K562 (cell line): ENCODE results near the gene ZMYND8. TPM values are rescaled to one million over a fixed set of nuclear protein-coding genes. Genes with fewer than 3 reads are reported as not detected.

Source experiments
- ATAC-seq: fragments of 200-7000 bp; cut with Tn5 transposase; 3 replicates; pipeline ENCODE4 v1.9.1; 2020; ENCODE audit warnings: moderate library complexity
- BruUV-seq: library from RNA; stranded (reverse); fragments of 400-500 nt; replicated peaks from 2 replicates; lab custom pipeline; 2021; lab: Mats Ljungman, UMichigan
- CTCF ChIA-PET: fragments of 300-600 bp; formaldehyde crosslinking; extraction: SDS; loops from one replicate; lab custom pipeline; 2021; ENCODE audit warnings: low intra/inter-chr PET ratio; lab: Yijun Ruan, JAX
- POLR2A ChIA-PET: fragments of 300-600, 350-650 bp; sonication (Branson Sonifier 250); formaldehyde crosslinking; extraction: SDS; loops from one replicate; lab custom pipeline; 2021; ENCODE audit warnings: antibody characterized with exemption, inconsistent platforms; lab: Yijun Ruan, JAX
- DNase-seq, 4 experiments: peaks; one replicate each; pipeline versions ENCODE4 v3.0.0 to v3.0.0-alpha.2; 2011 to 2018; ENCODE audit warnings: low spot score in 3 of 4, mixed read lengths in 3 of 4; ENCODE audit errors: extremely low read depth in 1 of 4
- FAIRE-seq: peaks from 2 replicates; lab custom pipeline; 2011; peaks lifted over from hg19 to GRCh38; lab: Jason Lieb, UNC
- H2AFZ ChIP-seq: 2 replicates; pipeline ENCODE4 v1.6.0; 2011; ENCODE audit warnings: low read depth, low read length, control low read depth, inconsistent platforms
- H3K27ac ChIP-seq: fragments of 200-600 bp; 3 replicates; pipeline ENCODE4 v1.8.0; 2011; ENCODE audit warnings: low read depth, mild to moderate bottlenecking, control low read depth, inconsistent platforms, low read length, moderate library complexity, mixed read lengths; ENCODE audit errors: extremely low read depth
- H3K27me3 ChIP-seq, 2 experiments: fragments of 300-600 bp in 1 of 2; 2 replicates in 1 of 2; 3 replicates in 1 of 2; pipeline versions ENCODE4 v1.6.0 to v1.8.0; 2011; ENCODE audit warnings: inconsistent platforms in 2 of 2, low read length in 2 of 2, mild to moderate bottlenecking in 1 of 2, mixed read lengths in 1 of 2, moderate library complexity in 1 of 2; ENCODE audit not compliant: control insufficient read depth in 2 of 2, insufficient read depth in 2 of 2
- H3K36me3 ChIP-seq: fragments of 300-600 bp; 3 replicates; pipeline ENCODE4 v1.8.0; 2011; ENCODE audit warnings: mild to moderate bottlenecking, low read length, inconsistent platforms; ENCODE audit not compliant: control insufficient read depth, insufficient read depth
- H3K4me1 ChIP-seq, 2 experiments: fragments of 200-600 bp in 1 of 2; replicated peaks in 1 of 2; 2 replicates in 1 of 2; 3 replicates in 1 of 2; pipeline versions ENCODE4 v1.5.1 to v1.8.0; 2011; ENCODE audit warnings: inconsistent platforms in 2 of 2, low read length in 2 of 2, mild to moderate bottlenecking in 1 of 2, mixed read lengths in 1 of 2, moderate library complexity in 1 of 2; ENCODE audit not compliant: control insufficient read depth in 2 of 2, insufficient read depth in 2 of 2
- H3K4me2 ChIP-seq: 2 replicates; pipeline ENCODE4 v1.6.1; 2011; ENCODE audit warnings: low read length, control low read depth, inconsistent platforms, mixed read lengths; ENCODE audit not compliant: insufficient read depth
- H3K4me3 ChIP-seq: fragments of 200-600 bp; sonication (generic), shearing (Covaris generic); 2 replicates; pipeline ENCODE4 v1.5.1; 2016; ENCODE audit warnings: control low read depth, inconsistent platforms
- H3K79me2 ChIP-seq: fragments of 200-600 bp; 3 replicates; pipeline ENCODE4 v1.8.0; 2011; ENCODE audit warnings: low read length, inconsistent platforms; ENCODE audit not compliant: control insufficient read depth, insufficient read depth
- H3K9ac ChIP-seq, 2 experiments: 2 replicates each; pipeline versions ENCODE4 v1.6.0 to v1.6.1; 2011; ENCODE audit warnings: low read depth in 2 of 2, low read length in 2 of 2, control low read depth in 1 of 2, inconsistent platforms in 1 of 2, mild to moderate bottlenecking in 1 of 2, mixed read lengths in 1 of 2; ENCODE audit not compliant: insufficient read depth in 1 of 2
- H3K9me1 ChIP-seq: one replicate; pipeline ENCODE4 v1.6.0; 2011; ENCODE audit warnings: inconsistent platforms, mild to moderate bottlenecking, low read length, moderate library complexity; ENCODE audit not compliant: control insufficient read depth, insufficient read depth
- H3K9me3 ChIP-seq: replicated peaks from 2 replicates; pipeline ENCODE4 v1.5.1; 2011; ENCODE audit warnings: low read depth, low read length, inconsistent platforms; ENCODE audit not compliant: control insufficient read depth, insufficient read depth
- H4K20me1 ChIP-seq: replicated peaks from 2 replicates; pipeline ENCODE4 v1.6.1; 2011; ENCODE audit warnings: low read length, inconsistent platforms, mixed read lengths; ENCODE audit not compliant: control insufficient read depth, insufficient read depth
- ARID1B ChIP-seq: fragments of 450-650 bp; IDR thresholded peaks from 2 replicates; pipeline ENCODE4 v1.6.1; 2016; ENCODE audit warnings: antibody characterized with exemption, mild to moderate bottlenecking, inconsistent platforms
- ELF2 ChIP-seq: fragments of 250-450 bp; sonication (Bioruptor Pico); IDR thresholded peaks from 2 replicates; pipeline ENCODE4 v1.5.0; 2021; ENCODE audit warnings: mild to moderate bottlenecking
- FOXA1 ChIP-seq: fragments of 450-650 bp; IDR thresholded peaks from 2 replicates; pipeline ENCODE4 v1.6.1; 2016; ENCODE audit warnings: mild to moderate bottlenecking, borderline replicate concordance
- POLR2AphosphoS5 ChIP-seq: IDR thresholded peaks from 2 replicates; pipeline ENCODE4 v1.6.1; 2011; ENCODE audit warnings: mild to moderate bottlenecking, low read depth, low read length, moderate library complexity; ENCODE audit not compliant: control insufficient read depth, insufficient read depth
- SIN3A ChIP-seq, 2 experiments: fragments of 150-350 bp in 1 of 2; IDR thresholded peaks; 2 replicates each; pipeline ENCODE4 v1.6.1; 2011 to 2016; ENCODE audit warnings: borderline replicate concordance in 2 of 2, low read depth in 2 of 2, low read length in 2 of 2, mild to moderate bottlenecking in 2 of 2, moderate library complexity in 2 of 2; ENCODE audit not compliant: control insufficient read depth in 1 of 2
- SMARCB1 ChIP-seq: IDR thresholded peaks from 2 replicates; pipeline ENCODE4 v1.6.1; 2011; ENCODE audit warnings: improper control_type of control experiment, low read depth; ENCODE audit not compliant: insufficient read length
- SRSF9 ChIP-seq: fragments of 200-400 bp; formaldehyde crosslinking; IDR thresholded peaks from 2 replicates; pipeline ENCODE4 v1.6.1; 2017; ENCODE audit warnings: low read depth, low read length, borderline replicate concordance
- SUPT5H ChIP-seq: fragments of 450-650 bp; IDR thresholded peaks from 2 replicates; pipeline ENCODE4 v1.6.1; 2016
- ZNF175 ChIP-seq: fragments of 200-800 bp; sonication (Bioruptor generic); IDR thresholded peaks from 2 replicates; pipeline ENCODE4 v1.6.1; 2016; ENCODE audit warnings: low read depth, mild to moderate bottlenecking, missing genetic modification characterization, missing compliant biosample characterization
- ZNF76 ChIP-seq: fragments of 250-450 bp; sonication (Bioruptor Pico); IDR thresholded peaks from 2 replicates; pipeline ENCODE4 v1.4.0; 2020; ENCODE audit warnings: mild to moderate bottlenecking, moderate library complexity, borderline replicate concordance
- WGBS: fragments of 100-300 bp; shearing (Covaris generic); methylation state at CpG from one replicate; pipeline ENCODE4 v1.1.6; 2016; ENCODE audit warnings: low coverage, mixed read lengths; ENCODE audit not compliant: insufficient coverage; ENCODE audit errors: missing lambda C conversion rate; 5-methylcytosine and 5-hydroxymethylcytosine counted together
- in situ Hi-C: fragments of 300-500 bp; cut with MboI; formaldehyde crosslinking; loops from 4 replicates; pipeline ENCODE4 v1.15.0; 2018; ENCODE audit warnings: inconsistent platforms, mixed read lengths
- intact Hi-C: fragments of 100-400 bp; cut with micrococcal nuclease; formaldehyde crosslinking; loops from 2 replicates; pipeline ENCODE4 v1.14.2; 2022
- polyA plus RNA-seq, 8 experiments: library from polyadenylated mRNA; depleted of rRNA in 4 of 8; stranded (reverse) in 5 of 8; unstranded in 3 of 8; fragments of >200 nt; fragmentation: Nextera tagmentation in 2 of 8; fragmentation: Illumina TruSeq in 1 of 8; extraction: Ambion mirVana in 2 of 8; extraction: Trizol in 1 of 8; gene quantifications; 2 replicates each; pipeline versions ENCODE4 v1.2.1 to v1.2.3, GENCODE V29; 2011 to 2014; ENCODE audit warnings: inconsistent platforms in 1 of 8, missing spikeins in 1 of 8
- total RNA-seq, 7 experiments: library from RNA; depleted of rRNA in 6 of 7; stranded (reverse); fragments of >200 nt in 6 of 7; fragmentation: Illumina TruSeq in 2 of 7; extraction: Trizol in 2 of 7; gene quantifications; 2 replicates each; pipeline versions ENCODE4 v1.2.1 to v1.2.3, GENCODE V29; 2011 to 2021; ENCODE audit warnings: low replicate concordance in 1 of 7
- TF ChIP-seq, protein P1 (sequence below), 2 experiments: fragments of 450-650 bp; conservative IDR thresholded peaks; 2 replicates each; pipeline ENCODE4 v1.6.1; 2017; ENCODE audit warnings: mild to moderate bottlenecking in 2 of 2, moderate library complexity in 2 of 2
- TF ChIP-seq, protein P2 (sequence below), 3 experiments: fragments of 200-800 bp in 1 of 3; fragments of 250-450 bp in 1 of 3; fragments of 450-650 bp in 1 of 3; sonication (Bioruptor Pico) in 1 of 3; sonication (Bioruptor generic) in 1 of 3; formaldehyde crosslinking in 1 of 3; IDR thresholded peaks; 2 replicates each; pipeline versions ENCODE4 v1.6.1 to v1.8.0; 2016 to 2022; ENCODE audit warnings: mild to moderate bottlenecking in 2 of 3, missing genetic modification characterization in 2 of 3, missing compliant biosample characterization in 1 of 3, moderate library complexity in 1 of 3

ZMYND8 gene
- total and polyA plus RNA-seq, 9 of the 15 experiments (the other 6 are each of a cell fraction or from before 2014, with no cell fraction given), result 31.8 to 148 (median 71.9) TPM

DNA sequence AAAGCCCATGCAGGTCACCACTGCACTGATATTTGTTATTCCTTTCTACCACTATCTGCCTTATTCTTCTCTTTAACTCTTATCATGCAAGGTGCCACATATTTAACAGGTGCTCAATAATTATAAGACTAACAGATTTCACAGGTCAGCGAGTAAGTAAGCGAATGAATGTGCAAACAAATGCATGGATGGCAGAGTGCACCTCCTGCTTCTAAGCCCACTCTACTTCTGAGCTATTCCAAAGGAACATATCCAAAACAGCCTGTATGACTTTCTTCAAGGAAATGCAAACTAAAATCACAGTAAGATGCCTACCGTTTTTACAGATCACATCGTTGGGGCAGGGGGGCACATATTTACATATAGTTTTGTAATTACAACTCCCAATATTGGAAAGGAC, 71.3 kb downstream of the ZMYND8 start:
- Histone ChIP-seq H3K36me3 (peaks cover 99% of the 10 kb centered on the region), H3K27ac (no peak overlapping the region), H2AFZ (no peak overlapping the region), H3K79me2 (peaks cover 84% of the 10 kb centered on the region), H3K4me2 (no peak overlapping the region), H3K27me3 (no peaks in the 10 kb centered on the region), H3K4me3 (no peak overlapping the region), H3K9me1 (no peaks in the 10 kb centered on the region), H3K9ac (no peak overlapping the region), H3K9me3 (no peaks in the 10 kb centered on the region), H4K20me1 (peaks cover 13% of the 10 kb centered on the region), H3K4me1 (peaks cover 0 to 2% of the 10 kb centered on the region in 2 experiments; a peak in 1 of 5 replicates)
- DNase-seq, result no peak
- in situ Hi-C loops (loop anchor here (10.0 kb wide), 1 partner anchor 320 kb away; no protein-coding TSS in a partner anchor), intact Hi-C loops (no loop called here)
- ATAC-seq, result no peak
- POLR2A ChIA-PET, result interaction anchor here (1.0 to 2.7 kb wide), 3 partner anchors 11 to 43 kb away, joined by 3 to 9 read pairs (median 4); no protein-coding TSS in a partner anchor
- CTCF ChIA-PET, result no interaction called here
- TF ChIP-seq SUPT5H (peak; percentile 17; the same call in 1 of the 2 replicates), ELF2 (no peak), POLR2AphosphoS5 (peak; percentile 26; the same call in 1 of the 2 replicates), SIN3A (IDR thresholded peaks at IDR 0.05; ENCODE audit: borderline replicate concordance in 2 of 2, control insufficient read depth in 1 of 2, low read depth in 2 of 2, low read length in 2 of 2) (no peak), SRSF9 (no peak), ZNF175 (CRISPR knock-in tag) (no peak), ARID1B (no peak), ZNF76 (CRISPR knock-in tag) (no peak), SMARCB1 (no peak), FOXA1 (no peak)
- TF ChIP-seq, protein P1, sequence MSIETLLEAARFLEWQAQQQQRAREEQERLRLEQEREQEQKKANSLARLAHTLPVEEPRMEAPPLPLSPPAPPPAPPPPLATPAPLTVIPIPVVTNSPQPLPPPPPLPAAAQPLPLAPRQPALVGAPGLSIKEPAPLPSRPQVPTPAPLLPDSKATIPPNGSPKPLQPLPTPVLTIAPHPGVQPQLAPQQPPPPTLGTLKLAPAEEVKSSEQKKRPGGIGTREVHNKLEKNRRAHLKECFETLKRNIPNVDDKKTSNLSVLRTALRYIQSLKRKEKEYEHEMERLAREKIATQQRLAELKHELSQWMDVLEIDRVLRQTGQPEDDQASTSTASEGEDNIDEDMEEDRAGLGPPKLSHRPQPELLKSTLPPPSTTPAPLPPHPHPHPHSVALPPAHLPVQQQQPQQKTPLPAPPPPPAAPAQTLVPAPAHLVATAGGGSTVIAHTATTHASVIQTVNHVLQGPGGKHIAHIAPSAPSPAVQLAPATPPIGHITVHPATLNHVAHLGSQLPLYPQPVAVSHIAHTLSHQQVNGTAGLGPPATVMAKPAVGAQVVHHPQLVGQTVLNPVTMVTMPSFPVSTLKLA (conservative IDR thresholded peaks at IDR 0.05), result no peak
- TF ChIP-seq, protein P2, sequence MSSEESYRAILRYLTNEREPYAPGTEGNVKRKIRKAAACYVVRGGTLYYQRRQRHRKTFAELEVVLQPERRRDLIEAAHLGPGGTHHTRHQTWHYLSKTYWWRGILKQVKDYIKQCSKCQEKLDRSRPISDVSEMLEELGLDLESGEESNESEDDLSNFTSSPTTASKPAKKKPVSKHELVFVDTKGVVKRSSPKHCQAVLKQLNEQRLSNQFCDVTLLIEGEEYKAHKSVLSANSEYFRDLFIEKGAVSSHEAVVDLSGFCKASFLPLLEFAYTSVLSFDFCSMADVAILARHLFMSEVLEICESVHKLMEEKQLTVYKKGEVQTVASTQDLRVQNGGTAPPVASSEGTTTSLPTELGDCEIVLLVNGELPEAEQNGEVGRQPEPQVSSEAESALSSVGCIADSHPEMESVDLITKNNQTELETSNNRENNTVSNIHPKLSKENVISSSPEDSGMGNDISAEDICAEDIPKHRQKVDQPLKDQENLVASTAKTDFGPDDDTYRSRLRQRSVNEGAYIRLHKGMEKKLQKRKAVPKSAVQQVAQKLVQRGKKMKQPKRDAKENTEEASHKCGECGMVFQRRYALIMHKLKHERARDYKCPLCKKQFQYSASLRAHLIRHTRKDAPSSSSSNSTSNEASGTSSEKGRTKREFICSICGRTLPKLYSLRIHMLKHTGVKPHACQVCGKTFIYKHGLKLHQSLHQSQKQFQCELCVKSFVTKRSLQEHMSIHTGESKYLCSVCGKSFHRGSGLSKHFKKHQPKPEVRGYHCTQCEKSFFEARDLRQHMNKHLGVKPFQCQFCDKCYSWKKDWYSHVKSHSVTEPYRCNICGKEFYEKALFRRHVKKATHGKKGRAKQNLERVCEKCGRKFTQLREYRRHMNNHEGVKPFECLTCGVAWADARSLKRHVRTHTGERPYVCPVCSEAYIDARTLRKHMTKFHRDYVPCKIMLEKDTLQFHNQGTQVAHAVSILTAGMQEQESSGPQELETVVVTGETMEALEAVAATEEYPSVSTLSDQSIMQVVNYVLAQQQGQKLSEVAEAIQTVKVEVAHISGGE (CRISPR knock-in tag; IDR thresholded peaks at IDR 0.05), result peak in 1 of 3 experiments; percentile 87; a peak in 2 of 6 replicates
- no TSS peak for BruUV-seq
- 93% methylated on average over 4 of the region's 4 CpGs for WGBS
- no peak for FAIRE-seq
